Lung (tissue), 16 donors: ENCODE data around the gene TNFRSF9. TPM values are rescaled to one million over a fixed set of nuclear protein-coding genes. Genes with fewer than 3 reads are reported as not detected.
A peak's percentile ranks its signal among the peaks of the same experiment; 100 is the strongest.

ENCODE experiments used
- ATAC-seq: fragments of 200-7000 bp; cut with Tn5 transposase; one replicate; pipeline ENCODE4 v1.9.1; 2020; ENCODE audit warnings: moderate number of reproducible peaks; ENCODE audit not compliant: insufficient read depth, low FRiP score
- DNase-seq, 3 donors: peaks; one replicate each; pipeline ENCODE4 v3.0.0-alpha.2; 2013 to 2017
- H3K27ac ChIP-seq, 2 donors: one replicate each; pipeline ENCODE4 v1.5.1; 2013; ENCODE audit warnings: mild to moderate bottlenecking in 2 of 2, moderate library complexity in 2 of 2, control low read depth in 1 of 2, inconsistent platforms in 1 of 2, low read depth in 1 of 2, low read length in 1 of 2
- H3K27me3 ChIP-seq, 3 donors: one replicate each; pipeline ENCODE4 v1.5.1; 2013; ENCODE audit warnings: low read length in 2 of 3; ENCODE audit not compliant: control insufficient read depth in 3 of 3, insufficient read depth in 3 of 3
- H3K36me3 ChIP-seq, 4 donors: one replicate each; pipeline ENCODE4 v1.5.1; 2013; ENCODE audit warnings: low read length in 4 of 4, mild to moderate bottlenecking in 1 of 4, moderate library complexity in 1 of 4; ENCODE audit not compliant: control insufficient read depth in 4 of 4, insufficient read depth in 4 of 4
- H3K4me1 ChIP-seq, 5 donors: one replicate each; pipeline ENCODE4 v1.5.1; 2013; ENCODE audit warnings: low read length in 5 of 5, mild to moderate bottlenecking in 2 of 5, moderate library complexity in 1 of 5; ENCODE audit not compliant: control insufficient read depth in 5 of 5, insufficient read depth in 5 of 5
- H3K4me3 ChIP-seq: one replicate; pipeline ENCODE4 v1.5.1; 2013; ENCODE audit warnings: mild to moderate bottlenecking, control low read depth, moderate library complexity
- H3K9ac ChIP-seq, 2 donors: one replicate each; pipeline ENCODE4 v1.5.1; 2013; ENCODE audit warnings: low read length in 2 of 2, control low read depth in 1 of 2; ENCODE audit not compliant: insufficient read depth in 1 of 2
- H3K9me3 ChIP-seq, 4 donors: one replicate each; pipeline ENCODE4 v1.5.1; 2013; ENCODE audit warnings: low read length in 3 of 4, mild to moderate bottlenecking in 1 of 4, moderate library complexity in 1 of 4; ENCODE audit not compliant: control insufficient read depth in 4 of 4, insufficient read depth in 3 of 4
- WGBS, 2 donors: extraction: QIAGEN DNeasy Blood & Tissue Kit; methylation state at CpG; one replicate each; pipeline ENCODE4 v1.1.7; 2013; 5-methylcytosine and 5-hydroxymethylcytosine counted together
- long read RNA-seq, 5 donors: transcript quantifications; one replicate each; lab custom pipeline, GENCODE V29; 2026
- polyA plus RNA-seq, 2 donors: library from polyadenylated mRNA; stranded (reverse); fragments of 200-250 nt; gene quantifications; one replicate each; pipeline ENCODE4 v1.2.1, GENCODE V29; 2013
- total RNA-seq, 2 donors: library from RNA; depleted of rRNA in 1 of 2; stranded (reverse); fragments of >200 nt in 1 of 2; gene quantifications; one replicate each; pipeline ENCODE4 v1.2.1, GENCODE V29; 2014 to 2021
- TF ChIP-seq, protein P1 (sequence below): IDR thresholded peaks from 2 replicates; pipeline ENCODE4 v1.5.1; 2012; ENCODE audit warnings: mild to moderate bottlenecking; ENCODE audit errors: control extremely low read depth, extremely low read depth
- donor health status: control.
- donor health status: control.
- donor health status: Bipolar disorder and iron deficiency.
- donor health status: healthy.
- donor health status: DM: yes; HTN: yes; CAD: no.

The TNFRSF9 gene
- under 1 TPM; 0.64 to 0.65 TPM for total RNA-seq
- 1 to 10 TPM in 1 of 2 donors, under 1 TPM in 1; 0.45 to 2.0 TPM for polyA plus RNA-seq
- long read RNA-seq, donor 1 = 0 reads
- long read RNA-seq, donor 2 = 0 reads
- long read RNA-seq, donor 3 = 0 reads
- long read RNA-seq, donor 4 = 0 reads
- long read RNA-seq, donor 5 = 0 reads

DNA sequence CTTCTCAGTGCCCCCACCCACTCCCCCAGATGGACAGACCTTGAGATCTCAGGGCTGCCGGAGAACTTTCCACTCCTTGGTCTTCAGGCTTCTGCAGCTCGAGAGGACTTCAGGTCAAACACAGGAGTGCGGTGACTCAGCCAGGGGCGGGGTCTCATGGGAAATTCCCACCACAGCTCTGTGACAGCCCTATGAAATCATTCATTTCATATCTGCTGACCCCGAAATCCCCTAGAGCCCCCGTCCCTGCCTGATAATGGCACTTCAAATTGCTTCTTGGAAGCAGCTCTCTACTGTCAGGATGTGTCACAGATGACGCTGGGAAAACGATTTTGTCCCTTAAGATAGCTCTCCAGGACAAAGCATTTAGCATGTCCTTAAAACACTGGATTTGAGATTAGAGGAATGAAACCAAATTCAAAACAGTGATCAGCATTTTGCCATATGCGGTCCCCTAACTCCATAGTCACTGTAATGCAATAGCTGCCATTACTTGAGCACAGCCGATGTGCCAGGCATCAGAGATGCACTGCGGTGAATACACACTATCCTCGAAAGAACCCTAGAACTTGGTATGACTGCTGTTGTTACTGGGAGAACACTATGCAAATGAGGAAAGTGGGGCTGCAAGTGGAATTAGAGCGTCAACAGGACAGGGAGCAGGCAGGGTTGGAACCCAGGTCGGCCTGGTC, at the start of gene TNFRSF9:
TNFRSF9 (minus strand) TSS at position 95 of the 692 bp plus-strand sequence. CDS start 845 bp downstream, outside the sequence.
- DNase-seq = no peak
- Histone ChIP-seq H3K27me3 (peaks cover 0 to 58% (median 58%) of the 10 kb centered on the region in 3 donors), H3K36me3 (no peaks in the 10 kb centered on the region), H3K9me3 (no peaks in the 10 kb centered on the region), H3K9ac (no peak within 1 kb of the TSS), H3K27ac (no peak within 1 kb of the TSS), H3K4me3 (no peak within 1 kb of the TSS), H3K4me1 (peaks cover 0 to 7% (median 0%) of the 10 kb centered on the region in 5 donors)
- WGBS, 2 donors = 50 to 62% methylated on average over 14 of the region's 14 CpGs
- TF ChIP-seq, protein P1, sequence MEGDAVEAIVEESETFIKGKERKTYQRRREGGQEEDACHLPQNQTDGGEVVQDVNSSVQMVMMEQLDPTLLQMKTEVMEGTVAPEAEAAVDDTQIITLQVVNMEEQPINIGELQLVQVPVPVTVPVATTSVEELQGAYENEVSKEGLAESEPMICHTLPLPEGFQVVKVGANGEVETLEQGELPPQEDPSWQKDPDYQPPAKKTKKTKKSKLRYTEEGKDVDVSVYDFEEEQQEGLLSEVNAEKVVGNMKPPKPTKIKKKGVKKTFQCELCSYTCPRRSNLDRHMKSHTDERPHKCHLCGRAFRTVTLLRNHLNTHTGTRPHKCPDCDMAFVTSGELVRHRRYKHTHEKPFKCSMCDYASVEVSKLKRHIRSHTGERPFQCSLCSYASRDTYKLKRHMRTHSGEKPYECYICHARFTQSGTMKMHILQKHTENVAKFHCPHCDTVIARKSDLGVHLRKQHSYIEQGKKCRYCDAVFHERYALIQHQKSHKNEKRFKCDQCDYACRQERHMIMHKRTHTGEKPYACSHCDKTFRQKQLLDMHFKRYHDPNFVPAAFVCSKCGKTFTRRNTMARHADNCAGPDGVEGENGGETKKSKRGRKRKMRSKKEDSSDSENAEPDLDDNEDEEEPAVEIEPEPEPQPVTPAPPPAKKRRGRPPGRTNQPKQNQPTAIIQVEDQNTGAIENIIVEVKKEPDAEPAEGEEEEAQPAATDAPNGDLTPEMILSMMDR = no peak
- no peak for ATAC-seq

DNA sequence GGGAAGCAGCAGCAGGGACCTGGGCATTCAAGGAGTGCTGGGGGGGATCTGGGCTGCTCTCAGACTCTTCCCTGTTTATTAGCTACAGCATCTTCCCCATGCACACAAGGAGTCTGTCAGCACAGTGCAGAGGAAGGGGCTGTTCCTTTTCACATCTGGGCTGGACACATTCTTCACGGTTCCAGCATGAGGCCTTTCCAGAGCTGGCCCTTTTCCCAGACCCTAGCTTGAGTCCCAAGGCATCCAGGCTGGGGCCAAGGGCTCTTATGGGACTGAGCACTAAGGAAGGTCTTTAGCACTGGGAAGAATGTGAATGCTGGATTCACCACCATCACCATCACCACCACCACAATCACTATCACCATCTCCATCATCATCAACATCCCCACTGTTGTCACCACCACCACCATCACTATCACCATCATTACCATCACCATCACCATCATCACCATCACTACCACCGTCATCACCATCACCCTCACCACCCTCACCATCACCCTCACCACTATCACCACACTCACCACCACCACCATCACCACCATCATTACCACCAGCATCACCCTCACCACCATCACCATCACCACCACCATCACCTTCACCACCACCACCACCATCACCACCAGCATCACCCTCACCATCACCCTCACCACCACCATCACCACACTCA, 49.3 kb upstream of the TNFRSF9 start:
- Histone ChIP-seq H3K9ac (no peak overlapping the region), H3K27me3 (no peaks in the 10 kb centered on the region), H3K4me3 (no peak overlapping the region), H3K9me3 (peaks cover 0 to 2% (median 0%) of the 10 kb centered on the region in 4 donors), H3K36me3 (peaks cover 11 to 20% (median 16%) of the 10 kb centered on the region in 4 donors), H3K4me1 (peaks cover 0 to 2% (median 0%) of the 10 kb centered on the region in 5 donors), H3K27ac (peak overlapping the region in 1 of 2 donors; percentile 8)
- WGBS, 2 donors = 60 to 75% methylated on average over 2 of the region's 2 CpGs
- DNase-seq (peak in 1 of 3 donors; percentile 24), ATAC-seq (no peak)
- TF ChIP-seq, protein P1 = no peak

DNA sequence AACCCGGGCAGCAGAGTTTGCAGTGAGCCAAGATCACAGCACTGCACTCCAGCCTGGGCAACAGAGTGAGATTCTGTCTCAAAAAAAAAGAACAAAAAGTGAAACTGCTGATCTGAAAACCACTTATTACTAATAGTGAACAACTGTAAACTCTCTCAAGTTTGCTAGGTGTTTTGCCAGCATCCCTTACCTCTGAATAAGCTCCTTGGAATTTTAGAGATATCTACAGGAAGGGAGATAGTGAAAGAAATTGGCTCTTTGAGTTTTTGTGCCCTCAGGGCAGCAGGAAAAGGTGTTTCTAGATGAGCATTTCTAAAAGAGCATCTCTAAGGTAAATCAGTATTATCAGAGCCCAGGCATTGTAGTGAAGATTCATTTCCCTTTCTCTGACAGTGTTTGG, 47.9 kb upstream of the TNFRSF9 start:
- TF ChIP-seq, protein P1 = no peak
- H3K27me3 ChIP-seq = no peaks in the 10 kb centered on the region
- DNase-seq = no peak
- no peak overlapping the region for H3K27ac ChIP-seq
- 81% methylated on average over 1 of the region's 1 CpG for WGBS, 2 donors
- peaks cover 13 to 30% (median 23%) of the 10 kb centered on the region in 4 donors for H3K36me3 ChIP-seq
- ATAC-seq = no peak
- H3K4me3 ChIP-seq = no peak overlapping the region
- H3K4me1 ChIP-seq = peaks cover 0 to 2% (median 0%) of the 10 kb centered on the region in 5 donors
- peaks cover 0 to 2% (median 0%) of the 10 kb centered on the region in 4 donors for H3K9me3 ChIP-seq
- no peak overlapping the region for H3K9ac ChIP-seq
